Jurkat, Clone E6-1 (cell line): ENCODE data around the gene IQSEC3.

ENCODE experiments used
- DNase-seq: peaks from one replicate; pipeline ENCODE4 v3.0.0-alpha.2; 2011; ENCODE audit warnings: low read depth, low spot score
- H3K4me3 ChIP-seq: 2 replicates; pipeline ENCODE4 v1.5.1; 2011; ENCODE audit warnings: mild to moderate bottlenecking, low read length, control low read depth, moderate library complexity

Gene IQSEC3

GRCh38 chr12:218221-218620 is 151.7 kb downstream of the IQSEC3 start:
- H3K4me3 ChIP-seq, result no peak overlapping the region
- no peak for DNase-seq

- no peak overlapping the region for H3K4me3 ChIP-seq
- no peak for DNase-seq
These were observed 152.4 kb downstream of the IQSEC3 start for GRCh38 chr12:218728-219590.

GRCh38 chr12:219891-220352 is 153.4 kb downstream of the IQSEC3 start:
- peak; percentile 79 for DNase-seq
- no peak overlapping the region for H3K4me3 ChIP-seq

- H3K4me3 ChIP-seq, result no peak overlapping the region
- no peak for DNase-seq
These were observed 153.9 kb downstream of the IQSEC3 start for GRCh38 chr12:220491-220890.

GRCh38 chr12:220946-221550 is 154.5 kb downstream of the IQSEC3 start:
- no peak for DNase-seq
- H3K4me3 ChIP-seq, result no peak overlapping the region

GRCh38 chr12:221736-222135 is 155.2 kb downstream of the IQSEC3 start:
- no peak overlapping the region for H3K4me3 ChIP-seq
- DNase-seq, result no peak

GRCh38 chr12:223841-224240 is 157.3 kb downstream of the IQSEC3 start:
- H3K4me3 ChIP-seq, result no peak overlapping the region
- no peak for DNase-seq

- DNase-seq, result no peak
- no peak overlapping the region for H3K4me3 ChIP-seq
These were observed 157.8 kb downstream of the IQSEC3 start for GRCh38 chr12:224330-224729.

GRCh38 chr12:225012-225411 is 158.4 kb downstream of the IQSEC3 start:
- no peak overlapping the region for H3K4me3 ChIP-seq
- DNase-seq, result no peak

- H3K4me3 ChIP-seq, result no peak overlapping the region
- no peak for DNase-seq
These were observed 159.8 kb downstream of the IQSEC3 start for GRCh38 chr12:226401-226800.

- no peak for DNase-seq
- H3K4me3 ChIP-seq, result no peak overlapping the region
These were observed 160.8 kb downstream of the IQSEC3 start for GRCh38 chr12:227286-227915.
